ENCODE measurements around the gene CCR9. TPM values are rescaled to one million over a fixed set of nuclear protein-coding genes. Genes with fewer than 3 reads are reported as not detected.
A peak's percentile ranks its signal among the peaks of the same experiment; 100 is the strongest.

Gene CCR9
- total and polyA plus RNA-seq, 2 experiments from 2014 or later, result not detected

GRCh38 chr3:45892161-45892560 lies 5.8 kb downstream of the CCR9 start:
- Histone ChIP-seq H3K4me2 (ENCODE audit: unreplicated experiment) (no peak overlapping the region), H3K4me3 (no peak overlapping the region), H4K20me1 (ENCODE audit: insufficient read depth) (no peaks in the 10 kb centered on the region), H3K27me3 (replicated peaks; ENCODE audit: insufficient read depth) (peaks cover 19% of the 10 kb centered on the region), H2AFZ (no peak overlapping the region), H3F3A (ENCODE audit: insufficient read depth) (no peaks in the 10 kb centered on the region), H3K4me1 (ENCODE audit: insufficient read depth) (peaks cover 6% of the 10 kb centered on the region; the same call in 1 of the 2 replicates), H3K36me3 (ENCODE audit: low read depth) (no peaks in the 10 kb centered on the region), H3K9ac (no peak overlapping the region), H3K79me2 (ENCODE audit: insufficient read depth) (no peaks in the 10 kb centered on the region), H3K9me3 (ENCODE audit: low read depth) (no peaks in the 10 kb centered on the region), H3K27ac (no peak overlapping the region), H3K9me2 (ENCODE audit: insufficient read depth) (no peaks in the 10 kb centered on the region)
- in situ Hi-C loops (cut with MboI), result no loop called here
- WGBS, 2 experiments (ENCODE audit: low coverage in 1 of 2, low lambda C conversion rate in 2 of 2, missing lambda C conversion rate in 2 of 2), result 86 to 100% methylated on average over 1 of the region's 1 CpG
- TF ChIP-seq EZH2 (IDR thresholded peaks at IDR 0.05; ENCODE audit: insufficient read depth, poor library complexity, severe bottlenecking), result no peak
- TF ChIP-seq EZH2phosphoT487 (IDR thresholded peaks at IDR 0.05; ENCODE audit: insufficient read depth, low read depth), result no peak
- no peak for DNase-seq

- Histone ChIP-seq H3K4me1 (ENCODE audit: insufficient read depth) (peaks cover 6% of the 10 kb centered on the region; the same call in 1 of the 2 replicates), H3K36me3 (ENCODE audit: low read depth) (no peaks in the 10 kb centered on the region), H3K9me3 (ENCODE audit: low read depth) (no peaks in the 10 kb centered on the region), H3K27me3 (replicated peaks; ENCODE audit: insufficient read depth) (peaks cover 19% of the 10 kb centered on the region), H3K9me2 (ENCODE audit: insufficient read depth) (no peaks in the 10 kb centered on the region), H3K27ac (no peak overlapping the region), H2AFZ (no peak overlapping the region), H3K4me3 (no peak overlapping the region), H3K79me2 (ENCODE audit: insufficient read depth) (no peaks in the 10 kb centered on the region), H3K9ac (no peak overlapping the region), H4K20me1 (ENCODE audit: insufficient read depth) (no peaks in the 10 kb centered on the region), H3F3A (ENCODE audit: insufficient read depth) (no peaks in the 10 kb centered on the region), H3K4me2 (ENCODE audit: unreplicated experiment) (no peak overlapping the region)
- no peak for TF ChIP-seq EZH2 (IDR thresholded peaks at IDR 0.05; ENCODE audit: insufficient read depth, poor library complexity, severe bottlenecking)
- DNase-seq, result no peak
- WGBS, 2 experiments (ENCODE audit: low coverage in 1 of 2, low lambda C conversion rate in 2 of 2, missing lambda C conversion rate in 2 of 2), result 40 to 47% methylated on average over 6 of the region's 6 CpGs
- in situ Hi-C loops (cut with MboI), result no loop called here
Measured at GRCh38 chr3:45894015-45894414, 7.7 kb downstream of the CCR9 start.

GRCh38 chr3:45895686-45896468 lies 9.5 kb downstream of the CCR9 start:
- no peak overlapping the region for H3K4me3 ChIP-seq
- in situ Hi-C loops (cut with MboI), result no loop called here
- H3K9me3 ChIP-seq (ENCODE audit: low read depth), result no peaks in the 10 kb centered on the region
- no peak overlapping the region for H2AFZ ChIP-seq
- H3K9me2 ChIP-seq (ENCODE audit: insufficient read depth), result no peaks in the 10 kb centered on the region
- H3K9ac ChIP-seq, result no peak overlapping the region
- peaks cover 19% of the 10 kb centered on the region for H3K27me3 ChIP-seq (replicated peaks; ENCODE audit: insufficient read depth)
- no peaks in the 10 kb centered on the region for H3F3A ChIP-seq (ENCODE audit: insufficient read depth)
- 73 to 82% methylated on average over 5 of the region's 5 CpGs for WGBS, 2 experiments (ENCODE audit: low coverage in 1 of 2, low lambda C conversion rate in 2 of 2, missing lambda C conversion rate in 2 of 2)
- no peak for TF ChIP-seq EZH2phosphoT487 (IDR thresholded peaks at IDR 0.05; ENCODE audit: insufficient read depth, low read depth)
- H3K4me1 ChIP-seq (ENCODE audit: insufficient read depth), result peaks cover 6% of the 10 kb centered on the region; the same call in 1 of the 2 replicates
- no peak for DNase-seq
- no peak overlapping the region for H3K4me2 ChIP-seq (ENCODE audit: unreplicated experiment)
- no peaks in the 10 kb centered on the region for H3K79me2 ChIP-seq (ENCODE audit: insufficient read depth)
- H3K27ac ChIP-seq, result no peak overlapping the region
- H3K36me3 ChIP-seq (ENCODE audit: low read depth), result no peaks in the 10 kb centered on the region
- H4K20me1 ChIP-seq (ENCODE audit: insufficient read depth), result no peaks in the 10 kb centered on the region

- no peaks in the 10 kb centered on the region for H3K79me2 ChIP-seq (ENCODE audit: insufficient read depth)
- no peak for TF ChIP-seq EZH2phosphoT487 (IDR thresholded peaks at IDR 0.05; ENCODE audit: insufficient read depth, low read depth)
- TF ChIP-seq EZH2 (IDR thresholded peaks at IDR 0.05; ENCODE audit: insufficient read depth, poor library complexity, severe bottlenecking), result no peak
- 43 to 44% methylated on average over 3 of the region's 3 CpGs for WGBS, 2 experiments (ENCODE audit: low coverage in 1 of 2, low lambda C conversion rate in 2 of 2, missing lambda C conversion rate in 2 of 2)
- peaks cover 15% of the 10 kb centered on the region for H3K27me3 ChIP-seq (replicated peaks; ENCODE audit: insufficient read depth)
- H3K27ac ChIP-seq, result no peak overlapping the region
- in situ Hi-C loops (cut with MboI), result no loop called here
- no peaks in the 10 kb centered on the region for H4K20me1 ChIP-seq (ENCODE audit: insufficient read depth)
- H2AFZ ChIP-seq, result no peak overlapping the region
- no peak overlapping the region for H3K9ac ChIP-seq
- no peak overlapping the region for H3K4me3 ChIP-seq
- H3K9me3 ChIP-seq (ENCODE audit: low read depth), result no peaks in the 10 kb centered on the region
- H3K4me2 ChIP-seq (ENCODE audit: unreplicated experiment), result no peak overlapping the region
- H3F3A ChIP-seq (ENCODE audit: insufficient read depth), result no peaks in the 10 kb centered on the region
- H3K36me3 ChIP-seq (ENCODE audit: low read depth), result no peaks in the 10 kb centered on the region
- H3K9me2 ChIP-seq (ENCODE audit: insufficient read depth), result no peaks in the 10 kb centered on the region
- H3K4me1 ChIP-seq (ENCODE audit: insufficient read depth), result peaks cover 6% of the 10 kb centered on the region; the same call in 1 of the 2 replicates
- DNase-seq, result peak; percentile 19
Measured at GRCh38 chr3:45896956-45897355, 10.6 kb downstream of the CCR9 start.

Data from GM23248 (cell line).